RWPE1 (cell line): ENCODE results near the gene USP13.
"Not testable (repeated sequence)": the region's sequence is repeated elsewhere in the genome, so short reads cannot be mapped to it uniquely, and the experiment has no call there.

Experiments used
- CTCF ChIA-PET: fragments of 350-600 bp; sonication (Branson Sonifier 250); formaldehyde crosslinking; extraction: SDS; loops from one replicate; lab custom pipeline; 2021; lab: Yijun Ruan, JAX
- POLR2A ChIA-PET: fragments of 400-600 bp; formaldehyde crosslinking; extraction: SDS; loops from one replicate; lab custom pipeline; 2020; ENCODE audit warnings: antibody characterized with exemption; ENCODE audit not compliant: low non-redundant PET; lab: Yijun Ruan, JAX
- DNase-seq: peaks from one replicate; pipeline ENCODE4 v3.0.0; 2012; ENCODE audit warnings: low spot score
- H3K27ac ChIP-seq: fragments of 450-650 bp; 2 replicates; pipeline ENCODE4 v1.5.1; 2017
- CTCF ChIP-seq: fragments of 450-650 bp; conservative IDR thresholded peaks from 2 replicates; pipeline ENCODE4 v1.5.1; 2017; ENCODE audit warnings: low read depth, mild to moderate bottlenecking

The USP13 gene

GRCh38 chr3:179630753-179631451 lies 21.9 kb upstream of the USP13 start:
- TF ChIP-seq CTCF, result no peak
- POLR2A ChIA-PET, result no interaction called here
- DNase-seq, result no peak
- CTCF ChIA-PET, result interaction anchor here (0.6 kb wide), 1 partner anchor 727 kb away, joined by 3 read pairs; no protein-coding TSS in a partner anchor
- no peak overlapping the region for H3K27ac ChIP-seq

GRCh38 chr3:179640469-179640868 lies 12.4 kb upstream of the USP13 start:
- TF ChIP-seq CTCF, result no peak
- ChIA-PET POLR2A (no interaction called here), CTCF (no interaction called here)
- DNase-seq, result no peak
- no peak overlapping the region for H3K27ac ChIP-seq

- H3K27ac ChIP-seq, result no peak overlapping the region
- DNase-seq, result no peak
- TF ChIP-seq CTCF, result no peak
- CTCF ChIA-PET, result no interaction called here
- POLR2A ChIA-PET, result no interaction called here
These were observed 10.0 kb upstream of the USP13 start for GRCh38 chr3:179642871-179643270.

- not testable (repeated sequence) for H3K27ac ChIP-seq, DNase-seq
- ChIA-PET POLR2A (interaction anchor here (0.6 kb wide), 1 partner anchor 32 kb away, joined by 4 read pairs; no protein-coding TSS in a partner anchor), CTCF (interaction anchor here (0.6 kb wide), 1 partner anchor 19 kb away, joined by 3 read pairs; no protein-coding TSS in a partner anchor)
These were observed 9.0 kb upstream of the USP13 start for GRCh38 chr3:179643837-179644236.

GRCh38 chr3:179646177-179646576 lies 6.7 kb upstream of the USP13 start:
- no peak overlapping the region for H3K27ac ChIP-seq
- ChIA-PET CTCF (interaction anchor here (0.7 kb wide), 1 partner anchor 1976 kb away, joined by 6 read pairs; no protein-coding TSS in a partner anchor), POLR2A (no interaction called here)
- no peak for TF ChIP-seq CTCF
- no peak for DNase-seq

- no peak for TF ChIP-seq CTCF
- H3K27ac ChIP-seq, result peak overlapping the region; percentile 93; the same call in 1 of the 2 replicates
- no peak for DNase-seq
- CTCF ChIA-PET, result no interaction called here
- POLR2A ChIA-PET, result no interaction called here
These were observed 973 bp upstream of the USP13 start for GRCh38 chr3:179651687-179652446.
